T-helper 2 cell (primary cell): Measurements from ENCODE around the gene TNFRSF11A.

ENCODE experiments used
- DNase-seq, 5 experiments: peaks; one replicate each; pipeline versions ENCODE4 v3.0.0 to v3.0.0-alpha.2; 2012 to 2022
- total RNA-seq, 2 donors: gene quantifications; one replicate each; lab custom pipeline; 2026; lab: John Stamatoyannopoulos, UW

Gene TNFRSF11A
- 5.6 to 7.6 reads per million in 2 donors for total RNA-seq

DNA sequence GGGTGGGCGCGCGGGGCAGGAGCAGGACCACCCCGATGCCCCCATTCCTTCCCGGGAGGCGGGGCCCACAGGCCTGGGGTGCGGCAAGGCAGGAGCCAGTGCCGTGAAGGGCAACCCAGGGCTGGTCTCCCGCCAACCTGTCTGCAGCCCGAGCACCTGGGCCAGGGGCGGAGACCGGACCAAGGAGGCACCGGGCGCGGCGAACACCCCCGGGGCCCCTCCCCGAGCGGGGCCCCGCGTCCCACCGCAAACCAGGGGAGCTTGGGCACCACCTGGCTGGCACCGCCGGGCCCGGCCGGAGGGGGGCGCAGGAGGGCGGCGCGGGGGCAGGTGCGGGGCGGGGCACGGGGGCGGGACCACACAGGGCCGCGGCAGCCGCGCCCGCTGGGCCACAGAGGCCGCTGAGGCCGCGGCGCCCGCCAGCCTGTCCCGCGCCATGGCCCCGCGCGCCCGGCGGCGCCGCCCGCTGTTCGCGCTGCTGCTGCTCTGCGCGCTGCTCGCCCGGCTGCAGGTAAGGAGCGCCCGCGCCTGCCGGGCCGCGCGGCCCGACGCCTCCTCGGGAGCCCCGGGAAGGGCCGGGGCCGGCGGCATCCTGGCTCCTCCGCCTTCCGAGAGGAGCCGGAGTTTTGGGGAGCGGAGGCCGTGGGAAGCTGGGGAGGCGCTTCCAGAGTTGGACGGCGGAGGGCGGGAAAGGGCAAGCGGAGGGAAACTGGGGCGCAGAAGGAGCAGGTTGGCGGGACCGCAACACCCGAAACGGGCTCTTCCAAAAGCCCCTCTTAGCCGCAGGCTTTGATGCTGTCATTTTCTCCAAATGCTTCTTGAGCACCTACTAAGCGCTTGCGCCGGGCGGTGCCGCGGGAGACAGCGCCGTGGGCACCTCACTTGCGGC lies at the start of gene TNFRSF11A:
TSS of gene TNFRSF11A (plus strand) at position 394 of the 889 bp plus-strand sequence. CDS start at position 437, 43 bp downstream.
- peak; percentile 44 to 82 (median 47) for DNase-seq

DNA sequence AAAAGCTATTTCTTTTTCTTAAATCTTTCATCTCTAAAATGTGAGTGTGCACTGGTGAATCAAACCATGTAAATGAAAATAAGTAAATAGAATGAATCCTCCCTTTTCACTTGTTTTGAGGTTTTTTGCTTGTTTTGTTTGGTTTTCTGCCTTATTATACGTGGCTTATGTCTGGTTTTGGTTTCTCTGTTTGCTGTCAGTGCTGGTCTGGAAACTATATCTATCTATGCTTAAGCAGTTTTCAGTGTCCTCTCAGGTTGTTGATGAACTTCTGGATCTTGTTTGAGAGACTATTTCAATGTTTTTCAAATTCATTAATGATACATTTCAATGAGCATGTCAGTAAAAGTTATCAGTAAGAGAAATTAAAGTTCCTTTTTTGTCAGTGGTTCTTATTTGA lies 48.1 kb upstream of the TNFRSF11A start:
- DNase-seq = peak in 1 of 5 experiments; percentile 15

DNA sequence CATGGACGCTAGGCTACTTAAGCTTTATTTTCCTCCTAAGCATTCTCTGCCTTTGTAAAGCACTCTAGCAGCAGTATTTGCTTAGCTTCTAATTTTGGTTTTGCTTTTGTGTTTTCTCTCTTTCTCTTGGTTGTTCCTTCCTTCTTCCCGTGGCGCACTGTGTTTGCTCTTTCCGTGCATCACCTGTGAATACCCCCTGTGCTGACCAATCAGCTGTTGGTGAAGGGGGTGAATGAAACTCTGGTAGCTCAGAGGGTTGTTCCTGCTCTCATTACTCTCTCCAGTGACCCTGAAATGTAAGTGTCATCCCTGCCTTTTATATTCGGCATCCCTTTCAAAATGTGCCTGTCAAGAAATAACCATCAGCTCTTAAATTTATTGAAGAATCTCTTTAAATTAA lies 45.5 kb upstream of the TNFRSF11A start:
- no peak for DNase-seq

DNA sequence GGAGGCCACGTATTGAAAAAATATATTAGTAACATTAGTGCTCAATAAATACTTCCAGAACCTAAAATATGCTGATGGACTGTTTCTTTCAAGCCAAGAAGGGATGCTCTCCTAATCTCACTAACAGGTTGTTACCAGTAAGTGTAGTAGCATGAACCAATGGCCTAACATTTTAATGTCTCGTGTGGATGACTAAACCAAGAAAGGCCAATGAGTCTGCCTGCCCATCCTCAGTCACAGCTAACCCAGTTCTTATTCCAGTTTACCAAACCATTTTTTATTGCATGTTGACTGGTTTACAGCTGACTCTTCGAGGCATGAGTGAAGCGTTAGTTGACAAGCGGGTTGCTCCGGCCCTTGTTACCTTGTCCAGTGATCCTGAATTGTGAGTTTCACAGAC lies 45.1 kb upstream of the TNFRSF11A start:
- no peak for DNase-seq

DNA sequence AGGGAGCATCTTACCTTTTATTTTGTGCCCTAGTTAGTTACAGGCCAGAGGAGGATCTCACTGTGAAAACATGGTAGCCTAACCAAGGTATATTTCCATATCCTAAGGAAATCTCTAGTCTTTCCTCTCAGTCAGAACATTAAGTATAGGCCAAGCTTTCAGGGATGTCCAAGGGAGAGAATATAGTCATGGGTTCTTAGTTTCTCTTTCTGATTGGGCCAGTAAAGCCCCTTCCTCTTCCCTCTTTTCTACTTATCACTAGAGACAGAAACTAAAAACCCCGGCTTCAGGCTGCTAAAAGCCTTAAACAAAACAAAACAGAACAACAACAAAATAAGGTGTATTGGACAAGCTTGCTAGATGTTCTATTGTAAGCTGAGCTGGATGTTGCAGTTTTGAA lies 44.3 kb upstream of the TNFRSF11A start:
- no peak for DNase-seq

DNA sequence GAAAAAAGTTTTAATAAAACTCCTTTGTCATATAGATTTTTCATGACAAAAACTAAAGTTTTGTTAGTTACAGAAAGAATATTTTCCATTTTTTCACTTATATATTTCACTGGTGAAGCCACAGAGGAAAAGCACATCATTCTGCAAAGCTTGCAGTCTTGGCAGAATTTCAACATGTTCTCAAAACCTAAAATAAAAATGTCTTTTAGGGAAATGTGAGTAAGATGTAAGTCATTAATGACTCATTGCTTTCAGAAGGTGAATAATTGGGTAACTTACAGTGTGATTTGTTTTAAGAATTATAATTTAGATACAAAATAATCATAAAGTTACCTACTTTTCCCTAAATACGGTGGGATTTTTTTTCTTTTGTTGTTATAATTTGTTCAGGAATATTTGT lies 43.4 kb upstream of the TNFRSF11A start:
- DNase-seq = no peak

DNA sequence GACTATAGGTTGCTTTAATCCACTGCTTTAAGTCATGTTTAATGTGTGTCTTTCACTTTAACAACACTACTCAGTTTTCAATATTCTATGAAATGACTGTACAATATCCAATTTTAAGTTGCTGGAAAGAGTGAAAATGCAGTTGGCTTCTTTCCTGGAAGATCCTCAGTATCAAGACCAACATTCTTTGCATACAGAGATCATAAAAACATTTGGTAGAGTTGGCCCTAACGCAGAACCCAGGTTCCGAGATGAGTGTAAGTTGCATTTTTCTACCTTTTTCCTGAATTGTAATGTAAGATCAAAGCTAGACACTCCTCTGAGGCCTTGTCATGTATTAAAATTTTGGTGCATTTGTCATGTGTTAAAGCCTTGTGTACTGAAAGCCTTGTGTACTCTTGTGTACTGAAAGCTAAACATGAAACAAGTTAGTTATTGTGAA lies 42.9 kb upstream of the TNFRSF11A start:
- no peak for DNase-seq

DNA sequence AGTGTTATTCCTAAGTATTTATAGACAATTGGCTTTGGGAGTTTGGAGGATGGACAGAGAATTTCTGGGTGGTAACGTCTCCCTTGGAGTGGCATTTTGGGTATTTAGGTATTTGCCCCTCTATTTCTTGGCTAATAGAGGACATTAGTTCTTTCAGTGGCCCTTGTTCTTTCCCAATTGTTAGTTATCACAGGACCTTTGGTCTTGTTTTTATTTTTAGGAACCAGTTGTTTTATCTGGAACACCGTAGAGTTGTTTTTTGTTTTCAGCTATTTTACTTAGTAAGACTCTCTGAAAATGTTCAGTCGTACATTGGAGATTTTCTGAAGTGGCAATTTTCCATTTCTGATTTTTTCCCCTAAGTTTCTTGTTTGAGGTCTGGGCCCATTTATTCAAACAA lies 40.5 kb upstream of the TNFRSF11A start:
- DNase-seq = no peak

DNA sequence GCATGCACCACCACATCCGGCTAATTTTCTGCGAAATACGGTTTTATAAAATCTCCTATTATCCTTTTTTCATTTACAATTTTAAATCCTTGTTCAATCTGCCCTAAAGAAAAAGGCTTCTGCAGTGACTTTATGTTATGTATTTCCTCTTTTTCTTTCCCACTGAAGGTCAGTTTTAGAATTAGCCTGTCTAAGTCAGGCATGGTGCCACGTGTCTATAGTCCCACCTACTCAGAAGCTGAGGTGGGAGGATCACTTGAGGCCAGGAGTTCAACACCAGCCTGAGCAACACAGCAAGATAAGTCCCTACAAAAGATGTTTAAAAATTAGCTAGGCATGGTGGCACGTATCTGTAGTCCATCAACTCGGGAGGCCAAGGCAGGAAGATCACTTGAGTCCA lies 39.8 kb upstream of the TNFRSF11A start:
- no peak for DNase-seq

DNA sequence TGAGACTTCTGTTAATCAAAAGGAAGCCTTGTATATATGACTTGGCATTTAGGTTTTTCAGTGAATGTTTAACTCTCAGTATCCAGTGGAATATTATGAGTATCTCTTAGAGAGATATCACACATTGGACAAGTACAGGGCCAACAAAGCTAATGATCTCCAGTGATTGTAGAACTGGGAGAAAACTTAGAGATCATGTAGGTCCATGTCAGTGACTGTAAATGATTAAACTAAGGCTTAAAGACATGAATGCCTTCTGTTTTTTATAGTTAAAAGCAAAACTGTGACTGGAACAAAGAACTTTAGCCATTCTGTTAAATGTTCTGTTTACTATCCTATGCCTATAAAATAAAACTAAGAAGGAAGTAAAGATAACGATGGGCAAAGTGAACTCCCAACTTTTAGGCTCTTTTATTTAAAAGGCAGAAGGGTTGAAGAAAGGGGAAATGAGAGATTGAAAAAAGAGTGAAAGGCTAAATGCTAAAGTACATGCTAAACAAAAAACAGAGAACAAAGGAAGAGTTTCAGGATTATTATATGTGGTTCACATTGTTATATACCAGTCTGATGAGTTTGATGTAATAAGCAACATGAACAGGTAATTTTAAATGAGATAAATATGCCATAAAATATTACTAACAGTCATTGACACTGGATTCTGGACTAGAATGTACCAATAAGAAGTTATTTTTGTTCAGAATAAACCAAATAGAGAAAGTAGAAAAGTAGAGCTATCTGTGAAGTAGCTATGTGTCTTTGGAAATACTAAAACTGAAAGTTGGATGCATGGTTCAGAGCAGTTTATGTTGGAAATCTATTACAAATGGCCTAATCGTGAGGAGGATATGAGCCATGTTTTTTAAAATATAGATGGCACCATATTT lies 37.1 kb upstream of the TNFRSF11A start:
- no peak for DNase-seq

DNA sequence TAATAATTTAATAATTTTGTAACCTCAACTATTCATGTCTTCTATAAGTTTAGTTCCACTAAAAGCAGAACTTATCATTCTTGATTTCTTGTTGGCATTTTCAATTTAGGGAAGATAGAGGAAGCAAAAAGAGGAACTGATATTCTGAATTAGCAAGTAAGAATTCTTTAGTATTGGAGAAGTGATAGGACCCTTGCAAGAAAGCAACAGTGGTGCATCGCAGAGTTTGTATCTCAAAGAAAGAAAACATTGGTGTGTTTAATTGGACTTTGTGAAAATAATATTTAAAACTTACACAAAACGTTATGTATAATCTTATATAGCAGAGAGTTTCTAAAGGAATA lies 36.5 kb upstream of the TNFRSF11A start:
- DNase-seq = no peak

DNA sequence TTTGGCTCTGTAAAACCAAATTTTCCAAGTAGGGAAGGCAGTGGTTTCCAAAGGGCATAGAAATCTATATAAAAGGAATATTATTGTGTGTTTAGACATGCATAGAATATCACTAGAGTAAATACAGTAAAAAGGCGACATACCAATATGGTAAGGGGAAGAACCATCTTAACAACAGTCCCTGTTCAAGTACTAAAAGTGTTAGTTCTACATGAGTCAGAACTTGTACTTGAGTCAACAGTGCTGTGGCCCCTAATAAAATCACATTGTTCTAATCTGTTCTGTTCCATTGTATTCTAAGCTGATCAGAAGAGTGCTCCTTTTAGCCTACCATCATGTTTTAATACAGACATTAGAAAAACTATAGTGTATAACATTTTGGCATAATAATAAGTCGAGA lies 36.1 kb upstream of the TNFRSF11A start:
- no peak for DNase-seq

DNA sequence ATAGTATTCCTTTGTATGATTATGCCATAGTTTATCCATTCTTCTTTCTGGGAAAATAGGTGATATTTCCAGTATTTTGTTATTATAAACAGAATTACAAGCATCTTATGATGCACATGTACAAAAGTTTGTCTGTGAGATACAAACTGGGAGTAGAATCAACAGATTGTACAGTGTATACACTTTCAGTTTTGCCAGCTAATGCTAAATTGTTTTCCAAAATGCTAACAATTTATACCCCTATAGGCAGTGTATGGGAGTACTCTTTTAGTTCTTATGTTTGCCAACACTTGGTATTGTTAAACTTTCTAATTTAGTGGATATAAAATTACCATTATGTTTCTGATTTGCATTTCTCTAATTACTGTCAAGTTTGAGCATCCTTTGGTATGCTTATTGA lies 31.0 kb upstream of the TNFRSF11A start:
- no peak for DNase-seq

DNA sequence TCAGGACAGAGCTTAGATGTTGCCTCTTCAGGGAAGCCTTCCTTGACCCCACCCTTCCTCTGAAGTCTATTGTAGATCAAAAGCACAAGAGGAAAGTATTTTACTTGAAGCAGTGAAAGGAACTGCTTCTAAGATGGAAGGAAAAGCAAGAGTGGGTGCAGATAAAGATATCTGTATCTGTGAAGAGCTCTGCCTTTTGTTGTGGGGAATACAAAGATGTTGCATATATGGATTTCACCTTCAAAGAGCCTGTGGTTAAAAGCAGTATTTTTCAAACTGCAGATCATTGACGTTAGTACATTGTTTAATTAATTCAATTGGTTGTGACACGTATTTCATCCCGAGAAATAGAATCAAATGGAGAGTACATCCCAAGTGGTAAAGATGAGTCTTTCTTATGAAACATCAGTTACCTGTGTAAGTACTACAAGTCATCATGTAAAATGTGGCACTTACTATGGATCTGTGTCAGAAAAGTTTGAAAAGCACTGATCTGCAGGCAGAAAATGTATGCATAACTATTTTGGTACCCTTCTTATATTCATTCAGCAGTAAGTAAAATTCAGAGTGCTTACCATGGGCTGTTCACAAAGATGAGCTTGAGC lies 24.6 kb upstream of the TNFRSF11A start:
- no peak for DNase-seq

DNA sequence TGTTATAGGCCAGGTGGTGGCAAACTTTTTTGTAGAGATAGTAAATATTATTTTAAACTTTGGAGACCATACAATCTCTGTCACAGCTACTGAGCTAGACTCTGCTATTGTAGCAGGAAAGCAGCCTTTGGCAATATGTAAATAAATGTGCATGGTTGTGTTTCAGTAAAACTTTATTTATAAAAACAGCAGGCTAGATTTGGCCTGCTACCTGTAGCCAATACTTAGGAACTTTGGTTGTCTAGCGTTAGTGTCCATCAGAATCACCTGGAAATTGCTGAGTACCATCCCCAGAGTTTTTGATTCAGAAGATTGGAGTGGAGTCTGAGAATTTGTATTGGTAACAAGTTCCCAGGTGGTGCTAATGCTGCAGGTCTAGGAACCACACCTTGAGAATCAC lies 23.8 kb upstream of the TNFRSF11A start:
- no peak for DNase-seq

DNA sequence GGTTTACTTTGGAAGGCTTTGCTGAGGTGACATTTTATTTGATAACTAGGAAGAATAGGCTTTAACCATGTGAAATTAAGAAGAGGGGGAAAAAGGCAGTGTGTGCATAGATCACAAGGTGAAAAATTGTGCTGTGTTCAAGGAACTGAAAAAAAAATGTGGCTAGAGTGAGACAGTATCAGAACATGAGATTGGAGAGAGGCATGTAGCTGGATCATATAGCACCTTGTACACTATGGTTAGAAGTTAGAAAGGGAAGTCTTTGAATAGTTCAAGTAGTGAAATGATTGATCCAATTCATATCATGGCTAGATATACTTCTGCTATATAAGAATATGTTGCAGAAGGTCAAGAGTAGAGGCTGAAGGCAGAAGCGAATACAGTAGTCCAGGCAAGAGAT lies 12.3 kb upstream of the TNFRSF11A start:
- no peak for DNase-seq

DNA sequence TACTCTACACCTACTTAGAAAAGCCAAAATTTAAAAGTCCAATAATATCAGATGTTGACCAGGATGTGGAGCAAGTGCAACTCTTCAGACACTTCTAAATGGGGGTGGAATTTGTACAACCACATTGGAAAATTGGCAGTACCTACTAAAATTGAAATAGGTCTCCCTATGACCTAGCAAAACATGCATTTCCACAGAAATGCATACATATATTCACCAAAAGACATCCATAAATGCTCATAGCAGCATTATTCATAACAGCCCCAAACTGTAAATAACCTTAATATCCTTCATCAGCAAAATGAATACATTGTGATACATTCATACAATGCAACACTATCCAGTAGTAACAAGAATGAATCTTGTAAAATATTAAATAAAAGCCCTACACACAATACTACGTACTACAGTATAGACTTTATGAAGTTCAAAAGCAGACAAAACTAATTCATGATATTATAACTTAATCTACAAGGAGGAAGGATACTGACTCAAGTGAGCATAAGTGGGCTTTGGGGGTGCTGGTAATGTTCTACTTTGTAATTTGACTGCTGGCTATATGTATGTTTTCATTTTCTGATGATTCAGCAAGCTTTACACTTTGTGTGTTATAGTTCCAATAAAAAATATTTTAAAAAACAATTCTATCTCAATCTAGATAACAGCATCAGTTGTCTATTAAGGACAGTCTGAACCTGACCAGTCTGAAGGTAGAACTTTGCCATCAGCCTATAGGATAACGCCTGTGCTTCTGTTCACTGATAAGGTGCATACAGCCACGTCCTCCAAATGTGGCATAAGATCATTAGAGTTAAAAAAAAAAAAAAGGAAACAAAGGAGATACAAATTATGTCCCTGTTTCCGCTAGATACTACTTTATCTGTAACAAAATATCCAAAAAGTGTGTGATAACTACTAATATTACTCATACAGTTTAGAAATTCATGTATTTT lies 6.6 kb upstream of the TNFRSF11A start:
- DNase-seq = no peak

DNA sequence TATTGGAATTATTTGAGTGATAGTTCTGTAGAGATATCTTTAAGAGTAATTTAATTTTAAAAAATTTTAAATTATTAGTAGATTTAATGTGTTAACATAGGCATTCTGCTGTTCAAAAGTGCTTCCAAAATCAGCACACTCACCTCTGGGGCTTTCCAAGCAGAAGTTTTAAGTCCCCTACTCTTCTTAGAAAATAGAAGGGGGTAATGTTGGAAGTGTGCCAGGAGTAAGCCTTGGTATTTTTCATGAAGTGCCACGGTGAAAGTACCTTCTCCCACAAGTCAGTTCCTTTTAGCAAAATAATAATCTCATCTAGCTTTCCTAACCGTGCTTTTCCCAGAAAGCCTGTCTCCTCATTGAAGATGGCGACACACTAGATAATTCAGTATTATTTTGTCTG lies 3.9 kb upstream of the TNFRSF11A start:
- DNase-seq = no peak

DNA sequence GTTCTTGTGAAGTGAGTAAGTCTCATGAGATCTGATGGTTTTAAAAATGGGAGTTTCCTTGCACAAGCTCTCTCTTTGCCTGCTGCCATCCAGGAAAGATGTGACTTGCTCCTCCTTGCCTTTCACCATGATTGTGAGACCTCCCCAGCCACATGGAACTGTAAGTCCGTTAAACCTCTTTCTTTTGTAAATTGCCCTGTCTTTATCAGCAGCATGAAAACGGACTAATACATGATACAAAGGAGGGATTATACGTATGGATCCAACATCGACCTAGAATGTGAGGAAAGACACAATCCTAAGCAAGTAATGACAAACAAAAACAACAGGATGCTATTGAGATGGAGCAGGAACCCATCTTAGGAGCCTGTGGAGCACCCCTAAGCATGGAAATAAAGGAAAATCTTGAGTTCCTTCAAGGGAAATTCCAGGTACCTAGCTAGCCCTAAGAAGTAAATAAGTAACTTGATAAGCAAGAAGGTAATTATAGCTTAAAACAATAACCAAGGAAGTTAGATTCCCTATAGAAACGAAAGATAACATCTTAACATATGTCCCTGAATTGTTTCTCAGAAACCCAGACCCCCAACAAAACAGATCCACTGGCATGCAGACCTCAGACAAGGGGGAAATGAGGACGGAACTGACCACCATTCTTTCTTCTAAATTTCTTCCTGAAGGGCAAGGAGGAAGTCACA lies 1.5 kb upstream of the TNFRSF11A start:
- no peak for DNase-seq

DNA sequence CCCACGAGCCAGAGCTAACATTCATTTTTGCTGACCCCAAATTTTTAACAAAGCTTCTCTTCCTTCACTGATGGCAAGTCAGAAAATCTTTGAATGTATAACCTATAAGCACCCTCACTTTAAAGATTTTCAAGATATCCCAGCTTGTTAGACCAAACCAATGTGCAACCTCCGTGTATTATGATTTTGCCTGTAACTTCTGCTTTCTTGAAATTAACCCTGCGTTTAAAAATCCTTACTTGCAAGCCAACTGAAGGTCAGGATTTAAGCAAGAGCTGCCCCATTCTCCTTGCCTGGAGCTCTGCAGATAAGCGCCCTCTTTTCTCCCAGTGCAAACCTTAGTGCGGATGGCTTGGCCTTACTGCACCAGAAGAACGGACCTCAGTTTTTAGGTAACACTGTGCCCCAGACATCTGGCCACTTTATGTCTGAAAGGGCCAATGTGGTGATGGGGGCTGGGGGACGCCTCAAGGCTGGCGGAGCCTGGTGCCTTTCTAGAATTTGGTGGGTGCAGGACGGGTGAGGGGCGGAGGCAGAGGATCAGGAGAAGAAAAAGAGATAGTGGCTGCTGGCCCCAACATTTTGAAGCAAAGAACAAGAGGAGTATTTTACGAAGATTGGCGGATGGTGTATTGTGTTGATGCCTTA lies 805 bp upstream of the TNFRSF11A start:
- no peak for DNase-seq
